Spleen (tissue), 11 donors: ENCODE results near the gene MT1B. TPM values are rescaled to one million over a fixed set of nuclear protein-coding genes. Genes with fewer than 3 reads are reported as not detected.

Source experiments
- DNase-seq: peaks from one replicate; pipeline ENCODE4 v3.0.0-alpha.2; 2020
- H3K27ac ChIP-seq, 8 donors: fragments of 200-600 bp; sonication (generic) in 7 of 8; 1 replicate in 4 of 8; 2 replicates in 4 of 8; pipeline versions ENCODE4 v1.5.0 to v1.8.0; 2016 to 2021; ENCODE audit warnings: inconsistent platforms in 4 of 8, mild to moderate bottlenecking in 4 of 8, moderate library complexity in 1 of 8
- H3K27me3 ChIP-seq, 7 donors: fragments of 200-600 bp; sonication (generic) in 6 of 7; replicated peaks in 1 of 7; 1 replicate in 4 of 7; 2 replicates in 3 of 7; pipeline versions ENCODE4 v1.5.0 to v1.8.0; 2016 to 2021; ENCODE audit warnings: inconsistent platforms in 3 of 7, mild to moderate bottlenecking in 1 of 7
- H3K36me3 ChIP-seq, 6 donors: fragments of 200-600 bp; sonication (generic) in 5 of 6; 1 replicate in 4 of 6; 2 replicates in 2 of 6; pipeline versions ENCODE4 v1.5.0 to v1.8.0; 2016 to 2021; ENCODE audit warnings: inconsistent platforms in 2 of 6
- H3K4me1 ChIP-seq, 6 donors: fragments of 200-600 bp; sonication (generic) in 5 of 6; 1 replicate in 3 of 6; 2 replicates in 3 of 6; pipeline versions ENCODE4 v1.5.0 to v1.8.0; 2016 to 2021; ENCODE audit warnings: inconsistent platforms in 3 of 6
- H3K4me3 ChIP-seq, 8 donors: fragments of 200-600 bp; sonication (generic) in 7 of 8; 1 replicate in 4 of 8; 2 replicates in 4 of 8; pipeline versions ENCODE4 v1.5.0 to v1.8.0; 2016 to 2021; ENCODE audit warnings: inconsistent platforms in 4 of 8, mild to moderate bottlenecking in 4 of 8, moderate library complexity in 2 of 8
- H3K9me3 ChIP-seq, 8 donors: fragments of 200-600 bp; sonication (generic) in 7 of 8; 1 replicate in 4 of 8; 2 replicates in 4 of 8; pipeline versions ENCODE4 v1.5.0 to v1.8.0; 2016 to 2021; ENCODE audit warnings: inconsistent platforms in 4 of 8
- POLR2A ChIP-seq, 3 donors: fragments of 450-650 bp; IDR thresholded peaks; one replicate each; pipeline ENCODE4 v1.5.1; 2017; ENCODE audit warnings: antibody characterized with exemption in 3 of 3, mild to moderate bottlenecking in 1 of 3
- POLR2AphosphoS5 ChIP-seq, 3 donors: sonication (generic); formaldehyde crosslinking; IDR thresholded peaks; one replicate each; pipeline ENCODE4 v1.5.1; 2017; ENCODE audit warnings: antibody characterized with exemption in 3 of 3
- WGBS, 5 donors: extraction: QIAGEN DNeasy Blood & Tissue Kit in 3 of 5; methylation state at CpG; one replicate each; pipeline versions ENCODE4 v1.1.5 to v1.1.7; 2013 to 2018; 5-methylcytosine and 5-hydroxymethylcytosine counted together
- intact Hi-C: fragments of 100-400 bp; cut with DNase I; formaldehyde crosslinking; loops from one replicate; pipeline ENCODE4 v1.15.0; 2023; ENCODE audit warnings: low total_unique reads
- polyA plus RNA-seq, 3 donors: library from polyadenylated mRNA; stranded (reverse); fragments of 200-250 nt; gene quantifications; one replicate each; pipeline ENCODE4 v1.2.1, GENCODE V29; 2013
- total RNA-seq, 7 donors: library from RNA; depleted of rRNA in 3 of 7; stranded (reverse); fragments of >200 nt in 3 of 7; fragmentation: NEBNext Ultra II Directional in 4 of 7; extraction: Animal tissue kit (Norgen Biotek cat#: 25700) in 4 of 7; gene quantifications; one replicate each; pipeline versions ENCODE4 v1.1.0 to v1.2.1, GENCODE V29; 2016 to 2021
- TF ChIP-seq, protein P1 (sequence below), 11 experiments: fragments of 200-600 bp in 7 of 11; fragments of 450-650 bp in 4 of 11; sonication (generic) in 4 of 11; IDR thresholded peaks in 8 of 11; conservative IDR thresholded peaks in 3 of 11; 1 replicate in 7 of 11; 2 replicates in 4 of 11; pipeline versions ENCODE4 v1.4.0 to v1.8.0; 2016 to 2021; ENCODE audit warnings: antibody characterized with exemption in 11 of 11, inconsistent platforms in 4 of 11, mild to moderate bottlenecking in 1 of 11
- donor health status: healthy with polysubstance abuse.
- donor health status: DM: no; HTN: no; CAD: no; lungs with moderate emphysema.
- donor health status: DM: no; HTN: no; CAD: no.
- donor health status: Bipolar disorder and iron deficiency.
- donor health status: healthy.
- donor health status: DM: no; HTN: no; CAD: no.
- donor health status: DM: yes; HTN: yes; CAD: no.

The MT1B gene
- total and polyA plus RNA-seq, 10 donors: not detected

DNA sequence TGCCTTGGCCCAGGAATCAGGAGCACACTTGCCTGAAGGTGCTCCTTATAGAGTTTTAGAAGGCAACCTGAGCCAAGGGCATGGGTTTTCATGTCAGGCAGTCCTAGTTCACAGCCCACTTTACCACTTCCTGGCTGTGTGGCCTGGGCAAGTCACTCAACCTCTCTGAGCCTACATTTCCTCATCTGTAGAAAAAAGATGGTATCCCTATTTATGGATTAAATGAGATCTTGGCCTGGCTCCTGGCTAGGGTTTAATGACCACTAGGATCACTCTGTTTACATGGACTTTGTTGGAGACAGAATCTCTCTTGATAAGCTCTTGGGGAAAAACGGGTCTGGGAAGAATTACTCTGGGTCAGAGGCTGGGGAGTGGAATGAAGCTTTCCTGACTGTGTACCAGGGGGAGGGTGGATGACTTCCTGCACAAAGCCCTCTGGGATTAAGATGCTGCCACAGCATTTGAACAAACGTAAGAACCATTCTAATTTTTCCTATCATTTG, 41.0 kb upstream of the MT1B start:
- 39 to 61% (median 48%) methylated on average over 2 of the region's 2 CpGs for WGBS, 5 donors
- intact Hi-C loops: no loop called here
- TF ChIP-seq, protein P1, sequence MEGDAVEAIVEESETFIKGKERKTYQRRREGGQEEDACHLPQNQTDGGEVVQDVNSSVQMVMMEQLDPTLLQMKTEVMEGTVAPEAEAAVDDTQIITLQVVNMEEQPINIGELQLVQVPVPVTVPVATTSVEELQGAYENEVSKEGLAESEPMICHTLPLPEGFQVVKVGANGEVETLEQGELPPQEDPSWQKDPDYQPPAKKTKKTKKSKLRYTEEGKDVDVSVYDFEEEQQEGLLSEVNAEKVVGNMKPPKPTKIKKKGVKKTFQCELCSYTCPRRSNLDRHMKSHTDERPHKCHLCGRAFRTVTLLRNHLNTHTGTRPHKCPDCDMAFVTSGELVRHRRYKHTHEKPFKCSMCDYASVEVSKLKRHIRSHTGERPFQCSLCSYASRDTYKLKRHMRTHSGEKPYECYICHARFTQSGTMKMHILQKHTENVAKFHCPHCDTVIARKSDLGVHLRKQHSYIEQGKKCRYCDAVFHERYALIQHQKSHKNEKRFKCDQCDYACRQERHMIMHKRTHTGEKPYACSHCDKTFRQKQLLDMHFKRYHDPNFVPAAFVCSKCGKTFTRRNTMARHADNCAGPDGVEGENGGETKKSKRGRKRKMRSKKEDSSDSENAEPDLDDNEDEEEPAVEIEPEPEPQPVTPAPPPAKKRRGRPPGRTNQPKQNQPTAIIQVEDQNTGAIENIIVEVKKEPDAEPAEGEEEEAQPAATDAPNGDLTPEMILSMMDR (IDR thresholded peaks at IDR 0.05 in 8 of 11, conservative IDR thresholded peaks at IDR 0.05 in 3 of 11): no peak
- no peak for TF ChIP-seq POLR2AphosphoS5 (IDR thresholded peaks at IDR 0.05)
- TF ChIP-seq POLR2A (IDR thresholded peaks at IDR 0.05): no peak
- Histone ChIP-seq H3K9me3 (no peaks in the 10 kb centered on the region), H3K4me3 (peak overlapping the region in 1 of 8 donors; percentile 75), H3K27me3 (no peaks in the 10 kb centered on the region), H3K36me3 (no peaks in the 10 kb centered on the region), H3K27ac (peak overlapping the region; percentile 78 to 96 (median 89)), H3K4me1 (peaks cover 24 to 62% (median 47%) of the 10 kb centered on the region in 6 donors)
- no peak for DNase-seq

GRCh38 chr16:56611281-56611833, 40.3 kb upstream of the MT1B start:
- H3K9me3 ChIP-seq: no peaks in the 10 kb centered on the region
- peaks cover 24 to 56% (median 45%) of the 10 kb centered on the region in 6 donors for H3K4me1 ChIP-seq
- H3K4me3 ChIP-seq: no peak overlapping the region
- peaks cover 0 to 2% (median 0%) of the 10 kb centered on the region in 7 donors for H3K27me3 ChIP-seq
- intact Hi-C loops: no loop called here
- 66 to 78% (median 74%) methylated on average over 2 of the region's 2 CpGs for WGBS, 5 donors
- TF ChIP-seq POLR2AphosphoS5 (IDR thresholded peaks at IDR 0.05) (peak in 1 of 3 donors; percentile 41), POLR2A (IDR thresholded peaks at IDR 0.05) (no peak)
- TF ChIP-seq, protein P1 (IDR thresholded peaks at IDR 0.05 in 8 of 11, conservative IDR thresholded peaks at IDR 0.05 in 3 of 11): no peak
- DNase-seq: peak; percentile 55
- H3K36me3 ChIP-seq: no peaks in the 10 kb centered on the region
- peak overlapping the region in 7 of 8 donors; percentile 84 to 96 (median 89) for H3K27ac ChIP-seq

- H3K4me3 ChIP-seq: no peak overlapping the region
- no peaks in the 10 kb centered on the region for H3K9me3 ChIP-seq
- no peak for TF ChIP-seq POLR2A (IDR thresholded peaks at IDR 0.05)
- no peak for TF ChIP-seq POLR2AphosphoS5 (IDR thresholded peaks at IDR 0.05)
- TF ChIP-seq, protein P1 (IDR thresholded peaks at IDR 0.05 in 8 of 11, conservative IDR thresholded peaks at IDR 0.05 in 3 of 11): no peak
- no peaks in the 10 kb centered on the region for H3K36me3 ChIP-seq
- intact Hi-C loops: no loop called here
- no peak for DNase-seq
- H3K27ac ChIP-seq: no peak overlapping the region
- peaks cover 0 to 25% (median 11%) of the 10 kb centered on the region in 7 donors for H3K27me3 ChIP-seq
- peaks cover 14 to 47% (median 39%) of the 10 kb centered on the region in 6 donors for H3K4me1 ChIP-seq
Measured at GRCh38 chr16:56613706-56614105, 38.0 kb upstream of the MT1B start.

DNA sequence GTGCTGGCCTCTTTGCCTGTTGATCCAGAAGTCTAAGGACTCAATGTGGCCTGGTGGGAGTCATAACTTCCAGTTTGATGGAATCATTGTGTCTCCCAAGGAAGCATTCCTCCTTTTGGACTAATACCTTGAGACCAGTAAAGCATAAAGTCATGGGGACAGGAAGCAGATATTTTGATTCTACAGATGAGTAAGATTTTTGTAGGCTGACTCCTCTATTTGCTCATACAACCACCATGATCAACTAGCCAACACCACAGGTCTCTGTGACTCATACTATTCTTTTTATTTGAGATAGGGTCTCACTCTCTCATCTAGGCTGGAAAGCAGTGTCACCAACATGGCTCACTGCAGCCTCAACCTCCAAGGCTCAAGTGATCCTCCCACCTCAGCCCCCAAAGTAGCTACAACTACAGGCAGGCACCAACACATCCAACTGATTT, 37.1 kb upstream of the MT1B start:
- no peak overlapping the region for H3K4me3 ChIP-seq
- TF ChIP-seq, protein P1 (IDR thresholded peaks at IDR 0.05 in 8 of 11, conservative IDR thresholded peaks at IDR 0.05 in 3 of 11): no peak
- no peak for TF ChIP-seq POLR2AphosphoS5 (IDR thresholded peaks at IDR 0.05)
- no peak for TF ChIP-seq POLR2A (IDR thresholded peaks at IDR 0.05)

More for the DNA sequence above, 37.1 kb upstream of the MT1B start:
- Histone ChIP-seq H3K4me1 (peaks cover 14 to 39% (median 31%) of the 10 kb centered on the region in 6 donors), H3K27me3 (peaks cover 0 to 31% (median 11%) of the 10 kb centered on the region in 7 donors), H3K27ac (no peak overlapping the region), H3K9me3 (no peaks in the 10 kb centered on the region), H3K36me3 (no peaks in the 10 kb centered on the region)
- intact Hi-C loops: no loop called here
- DNase-seq: no peak
